SW480 (cell line): ENCODE measurements around the gene PROK1.
A peak's percentile ranks its signal among the peaks of the same experiment; 100 is the strongest.

Experiments used
- DNase-seq: peaks from one replicate; pipeline ENCODE4 v3.0.0-alpha.2; 2016; ENCODE audit warnings: low spot score

PROK1 gene

DNA sequence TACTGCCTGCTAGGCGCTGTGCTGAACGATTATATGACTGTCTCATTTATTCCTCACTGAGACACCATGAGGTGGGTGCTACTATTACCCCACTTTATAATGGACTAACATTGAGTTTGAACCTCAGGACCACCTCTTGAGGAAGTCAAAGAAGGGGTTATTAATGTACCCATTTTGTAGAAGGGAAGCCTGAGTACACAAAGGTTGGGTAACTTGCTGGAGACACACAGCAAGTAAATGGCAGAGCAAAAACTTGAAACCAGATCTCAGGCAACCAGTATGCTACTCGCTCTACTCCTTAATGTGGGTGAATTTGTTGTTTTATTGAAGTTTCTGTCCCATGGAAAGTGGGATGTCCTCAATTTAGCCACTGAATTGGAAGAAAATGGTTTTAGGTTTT lies 37.9 kb downstream of the PROK1 start:
- DNase-seq: no peak

DNA sequence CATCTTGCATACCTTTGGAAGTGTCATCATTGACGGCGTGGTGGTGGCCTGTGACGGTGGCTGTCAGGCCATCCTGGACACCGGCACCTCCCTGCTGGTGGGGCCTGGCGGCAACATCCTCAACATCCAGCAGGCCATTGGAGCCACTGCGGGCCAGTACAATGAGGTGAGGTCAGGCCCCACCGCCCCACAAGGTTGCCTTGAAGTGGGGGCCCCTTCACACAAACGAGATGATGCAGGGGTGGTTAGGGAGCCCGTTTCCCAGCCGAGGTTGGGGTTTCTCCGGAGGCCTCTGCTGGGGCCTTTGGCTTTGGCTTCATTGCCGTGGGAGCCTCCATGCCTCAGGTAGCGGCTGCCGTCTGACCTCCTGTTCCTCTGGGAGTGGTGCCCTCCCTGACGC lies 38.5 kb downstream of the PROK1 start:
- no peak for DNase-seq

- no peak for DNase-seq
Measured at GRCh38 chr1:110489973-110490542, 39.1 kb downstream of the PROK1 start.

GRCh38 chr1:110490791-110491451 lies 40.0 kb downstream of the PROK1 start:
- DNase-seq: no peak

DNA sequence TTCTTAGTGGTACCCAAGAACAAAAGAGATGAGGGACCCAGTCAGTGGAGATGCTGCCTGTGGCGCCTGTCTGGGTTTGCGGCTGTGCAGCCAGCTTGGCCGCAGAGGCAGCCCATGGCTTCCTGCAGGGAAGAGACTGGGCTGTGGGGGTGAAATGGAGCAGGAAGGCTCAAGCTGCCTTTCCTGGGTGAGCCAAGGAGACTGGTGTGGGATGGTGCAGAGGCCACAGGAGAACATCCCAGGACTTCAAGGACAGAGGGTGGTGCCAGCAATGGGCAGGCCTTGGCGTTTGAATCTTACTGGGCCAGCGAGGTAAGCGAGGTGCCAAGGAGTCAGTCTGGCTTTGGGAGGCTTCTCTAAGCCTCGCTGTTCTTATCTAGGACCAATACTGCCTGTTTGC lies 41.6 kb downstream of the PROK1 start:
- no peak for DNase-seq

- DNase-seq: no peak
Measured at GRCh38 chr1:110493059-110493699, 42.2 kb downstream of the PROK1 start.

- DNase-seq: no peak
Measured at GRCh38 chr1:110494036-110494435, 43.1 kb downstream of the PROK1 start.

DNA sequence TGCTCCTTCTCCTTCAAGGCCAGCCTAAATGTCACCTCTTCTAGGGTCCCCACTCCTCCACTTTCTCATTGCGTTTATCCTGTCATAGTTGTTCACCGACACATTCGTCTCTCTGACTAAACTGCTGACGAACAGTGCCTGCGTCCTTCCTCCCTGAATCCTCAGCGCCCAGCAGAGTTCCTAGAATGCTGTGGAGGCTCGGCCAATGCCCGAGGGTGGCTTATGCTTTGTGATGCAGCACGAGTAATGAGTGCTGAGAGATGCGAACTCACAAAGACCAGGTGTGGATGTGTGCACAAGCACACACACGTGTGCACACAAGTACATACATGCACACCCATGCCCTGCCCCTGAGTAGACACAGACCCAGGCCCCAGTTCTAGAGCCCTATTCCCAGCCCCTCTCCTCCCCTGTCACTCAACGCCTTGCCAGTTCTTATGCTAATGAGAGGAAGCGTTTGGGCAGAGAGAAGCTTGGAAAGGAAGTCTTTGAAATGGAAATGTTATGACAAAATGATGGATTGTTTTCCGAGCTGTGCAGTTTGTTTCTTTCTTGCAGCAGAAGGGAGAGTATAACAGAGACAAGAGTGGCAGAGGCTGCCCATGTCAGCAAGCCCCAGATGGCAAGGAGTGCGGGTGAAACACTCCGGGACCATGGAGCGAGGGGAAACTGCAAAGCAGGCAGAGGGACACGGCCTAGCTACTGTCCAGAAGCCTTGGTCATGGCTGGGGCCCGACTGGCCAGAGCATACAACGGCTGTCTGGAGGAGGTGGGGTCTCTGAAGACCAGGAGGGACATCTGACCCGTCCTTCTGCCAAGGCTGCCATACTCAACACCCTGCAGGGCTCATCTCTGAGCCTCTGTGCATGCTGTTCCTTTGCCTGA lies 43.8 kb downstream of the PROK1 start:
- DNase-seq: no peak

DNA sequence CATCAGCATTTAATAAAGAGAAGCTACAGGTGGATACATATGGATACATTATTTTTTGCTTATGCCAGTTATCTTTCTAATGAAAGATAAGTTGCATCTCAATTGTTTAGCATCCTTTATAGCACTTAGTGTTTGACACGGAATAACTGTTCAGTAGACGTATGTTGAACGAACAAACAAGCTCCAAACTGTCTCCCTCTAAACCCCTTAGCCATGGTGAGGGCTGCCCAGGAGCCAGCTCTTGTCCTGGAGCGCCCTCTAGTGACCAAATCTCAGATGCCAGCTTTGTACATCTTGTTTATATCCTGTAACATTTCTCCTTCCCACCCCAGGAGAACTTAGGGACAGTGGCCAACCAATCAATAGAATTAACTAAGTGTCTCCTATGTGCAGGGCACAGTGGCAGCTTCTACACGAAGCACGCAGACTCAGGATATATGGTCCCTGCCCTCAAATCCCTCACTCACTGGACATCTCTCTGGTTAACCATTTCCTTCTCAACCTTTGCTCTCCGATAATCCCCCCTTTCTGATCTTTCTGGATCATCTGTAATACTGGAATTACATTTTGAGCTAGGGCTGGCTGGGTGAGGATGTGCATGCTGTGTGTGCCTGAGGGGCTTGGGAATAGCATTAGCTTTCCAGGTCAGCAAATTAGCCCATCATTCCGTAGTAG lies 45.1 kb downstream of the PROK1 start:
- DNase-seq: peak; percentile 65

- DNase-seq: no peak
Measured at GRCh38 chr1:110498270-110498669, 47.3 kb downstream of the PROK1 start.

DNA sequence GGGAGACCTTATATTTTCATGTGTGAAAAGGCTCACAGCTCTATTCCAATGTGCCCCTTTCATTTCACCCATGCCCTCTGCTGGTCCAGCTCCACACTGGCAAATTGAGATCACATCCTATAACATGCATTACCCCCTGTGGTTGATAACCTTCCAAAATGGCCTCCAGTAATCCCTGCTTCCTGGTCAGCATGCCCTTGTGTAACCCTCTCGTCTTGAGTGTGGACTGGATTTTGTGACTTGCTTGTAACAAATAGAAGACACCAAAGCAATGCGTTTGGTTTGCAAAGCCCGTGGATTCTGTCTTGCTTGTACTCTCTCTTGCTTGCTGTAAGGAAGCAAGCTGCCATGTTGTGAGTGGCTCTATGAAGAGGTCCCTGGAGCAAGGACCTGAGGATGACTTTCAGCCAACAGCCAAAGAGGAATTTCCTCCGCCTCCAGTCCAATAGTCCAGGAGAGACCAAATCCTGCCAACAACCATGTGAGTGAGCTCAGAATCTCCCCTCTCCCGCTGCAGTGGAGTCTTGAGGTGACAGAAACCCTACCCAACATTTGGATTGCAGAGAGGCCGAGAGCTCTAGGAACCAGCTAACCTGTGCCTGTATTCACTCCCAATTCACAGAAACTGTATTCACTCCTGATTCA lies 50.7 kb downstream of the PROK1 start:
- no peak for DNase-seq

- no peak for DNase-seq
Measured at GRCh38 chr1:110502402-110503151, 51.6 kb downstream of the PROK1 start.

GRCh38 chr1:110503471-110503870 lies 52.5 kb downstream of the PROK1 start:
- DNase-seq: no peak

GRCh38 chr1:110504226-110504625 lies 53.3 kb downstream of the PROK1 start:
- no peak for DNase-seq

- DNase-seq: no peak
Measured at GRCh38 chr1:110505596-110505995, 54.6 kb downstream of the PROK1 start.

DNA sequence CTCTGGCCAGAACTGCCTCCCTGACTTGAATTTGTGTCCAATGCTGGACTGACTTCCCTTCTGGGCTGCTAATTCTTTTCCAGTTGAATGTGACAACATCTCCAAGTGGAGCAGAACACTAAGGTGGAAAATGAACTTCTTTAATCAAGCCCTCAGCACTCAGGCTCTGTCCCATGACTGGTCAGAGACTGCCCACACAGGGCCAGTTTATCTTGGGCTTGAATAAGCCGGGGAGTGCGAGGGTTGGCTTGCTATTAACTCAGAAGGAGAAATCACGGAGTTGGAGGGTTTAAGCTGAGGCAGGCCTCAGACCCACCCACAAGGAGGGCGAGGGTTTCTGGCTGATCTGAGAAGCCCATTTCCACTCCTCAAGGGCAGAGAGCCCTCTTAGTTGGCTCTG lies 55.6 kb downstream of the PROK1 start:
- DNase-seq: no peak
